HEK293 (cell line): ENCODE data around the gene CFAP299.

Source experiments
- CTCF ChIA-PET: fragments of 350-600 bp; formaldehyde crosslinking; extraction: SDS; loops from one replicate; lab custom pipeline; 2021; ENCODE audit warnings: antibody characterized with exemption; lab: Yijun Ruan, JAX
- POLR2A ChIA-PET: fragments of 300-600 bp; formaldehyde crosslinking; extraction: SDS; loops from one replicate; lab custom pipeline; 2020; ENCODE audit warnings: antibody characterized with exemption, inconsistent platforms; lab: Yijun Ruan, JAX
- H3K27ac ChIP-seq: fragments of 200-500 bp; sonication (Bioruptor generic); 2 replicates; pipeline ENCODE4 v1.5.1; 2014; ENCODE audit warnings: low read depth, low read length, control low read depth, inconsistent platforms; ENCODE audit errors: extremely low read depth
- H3K36me3 ChIP-seq, 2 experiments: fragments of 200-500 bp in 1 of 2; sonication (Bioruptor generic) in 1 of 2; 1 replicate in 1 of 2; 2 replicates in 1 of 2; pipeline ENCODE4 v1.5.1; 2014 to 2017; ENCODE audit warnings: inconsistent platforms in 2 of 2, low read length in 2 of 2; ENCODE audit not compliant: control insufficient read depth in 2 of 2, insufficient read depth in 1 of 2
- H3K4me1 ChIP-seq: fragments of 200-500 bp; sonication (Bioruptor generic); 2 replicates; pipeline ENCODE4 v1.5.1; 2014; ENCODE audit warnings: mild to moderate bottlenecking, low read length, inconsistent platforms; ENCODE audit not compliant: control insufficient read depth, insufficient read depth
- H3K4me3 ChIP-seq: 2 replicates; pipeline ENCODE4 v1.5.1; 2011; ENCODE audit warnings: low read depth, mild to moderate bottlenecking, control low read depth, low read length, moderate library complexity
- H3K9me3 ChIP-seq: fragments of 200-500 bp; sonication (Bioruptor generic); 2 replicates; pipeline ENCODE4 v1.5.1; 2014; ENCODE audit warnings: low read depth, low read length, inconsistent platforms; ENCODE audit not compliant: control insufficient read depth, insufficient read depth
- ATF2 ChIP-seq: fragments of 450-650 bp; formaldehyde crosslinking; IDR thresholded peaks from 2 replicates; pipeline ENCODE4 v1.5.1; 2016; ENCODE audit warnings: missing biosample characterization, missing genetic modification characterization, low read depth
- GLIS1 ChIP-seq: fragments of 450-650 bp; formaldehyde crosslinking; IDR thresholded peaks from 2 replicates; pipeline ENCODE4 v1.5.1; 2016; ENCODE audit warnings: missing biosample characterization, missing genetic modification characterization
- HOXD13 ChIP-seq: sonication (generic); formaldehyde crosslinking; IDR thresholded peaks from 2 replicates; pipeline ENCODE4 v1.8.0; 2022; ENCODE audit warnings: missing genetic modification reagents, borderline replicate concordance
- PRDM10 ChIP-seq: fragments of 450-650 bp; formaldehyde crosslinking; IDR thresholded peaks from 2 replicates; pipeline ENCODE4 v1.5.1; 2016; ENCODE audit warnings: missing biosample characterization, missing genetic modification characterization
- PRDM4 ChIP-seq: fragments of 450-650 bp; formaldehyde crosslinking; IDR thresholded peaks from 2 replicates; pipeline ENCODE4 v1.5.1; 2017; ENCODE audit warnings: missing biosample characterization, missing genetic modification characterization
- ZBTB1 ChIP-seq: fragments of 450-650 bp; formaldehyde crosslinking; IDR thresholded peaks from 2 replicates; pipeline ENCODE4 v1.5.1; 2016; ENCODE audit warnings: missing biosample characterization, missing genetic modification characterization
- ZBTB20 ChIP-seq: fragments of 450-650 bp; formaldehyde crosslinking; IDR thresholded peaks from 2 replicates; pipeline ENCODE4 v1.5.1; 2016; ENCODE audit warnings: missing biosample characterization, missing genetic modification characterization
- ZEB2 ChIP-seq: fragments of 450-650 bp; formaldehyde crosslinking; IDR thresholded peaks from 2 replicates; pipeline ENCODE4 v1.5.1; 2016; ENCODE audit warnings: missing biosample characterization, missing genetic modification characterization
- ZNF114 ChIP-seq: fragments of 450-650 bp; formaldehyde crosslinking; IDR thresholded peaks from 2 replicates; pipeline ENCODE4 v1.5.0; 2017; ENCODE audit warnings: missing biosample characterization, missing genetic modification characterization
- ZNF132 ChIP-seq: fragments of 450-650 bp; formaldehyde crosslinking; IDR thresholded peaks from 2 replicates; pipeline ENCODE4 v1.5.1; 2017; ENCODE audit warnings: missing biosample characterization, missing genetic modification characterization, borderline replicate concordance
- ZNF138 ChIP-seq: fragments of 450-650 bp; formaldehyde crosslinking; IDR thresholded peaks from 2 replicates; pipeline ENCODE4 v1.5.1; 2016; ENCODE audit warnings: missing biosample characterization, missing genetic modification characterization, borderline replicate concordance
- ZNF513 ChIP-seq: fragments of 450-650 bp; IDR thresholded peaks from 2 replicates; pipeline ENCODE4 v1.5.1; 2018; ENCODE audit warnings: missing biosample characterization, missing genetic modification characterization
- ZNF529 ChIP-seq: fragments of 450-650 bp; formaldehyde crosslinking; IDR thresholded peaks from 2 replicates; pipeline ENCODE4 v1.5.1; 2017; ENCODE audit warnings: missing genetic modification characterization, missing biosample characterization; ENCODE audit not compliant: insufficient replicate concordance
- ZNF549 ChIP-seq: fragments of 450-650 bp; IDR thresholded peaks from 2 replicates; pipeline ENCODE4 v1.5.1; 2018; ENCODE audit warnings: missing biosample characterization, missing genetic modification characterization, mild to moderate bottlenecking, inconsistent platforms, moderate library complexity
- ZNF791 ChIP-seq: fragments of 450-650 bp; formaldehyde crosslinking; IDR thresholded peaks from 2 replicates; pipeline ENCODE4 v1.5.1; 2016; ENCODE audit warnings: missing biosample characterization, missing genetic modification characterization

The CFAP299 gene

GRCh38 chr4:80486603-80487002, 151.1 kb downstream of the CFAP299 start:
- Histone ChIP-seq H3K4me3 (no peak overlapping the region), H3K9me3 (no peaks in the 10 kb centered on the region), H3K27ac (no peak overlapping the region), H3K4me1 (no peaks in the 10 kb centered on the region), H3K36me3 (no peaks in the 10 kb centered on the region)
- ChIA-PET CTCF (interaction anchor here (0.6 kb wide), 1 partner anchor 129 kb away, joined by 4 read pairs; no protein-coding TSS in a partner anchor), POLR2A (no interaction called here)
- TF ChIP-seq ZBTB20 (tag by site-specific recombination): no peak
- TF ChIP-seq GLIS1 (tag by site-specific recombination): no peak
- TF ChIP-seq ZNF791 (tag by site-specific recombination): no peak

- no peak overlapping the region for H3K27ac ChIP-seq
- no peaks in the 10 kb centered on the region for H3K9me3 ChIP-seq
- TF ChIP-seq ZNF138 (no peak), ZEB2 (tag by site-specific recombination) (no peak), HOXD13 (no peak), ZBTB1 (tag by site-specific recombination) (no peak), ZNF529 (tag by site-specific recombination) (no peak), PRDM4 (tag by site-specific recombination) (no peak), ZNF114 (no peak), ZNF549 (tag by site-specific recombination) (no peak), ZNF132 (tag by site-specific recombination) (no peak), PRDM10 (no peak), ZNF513 (tag by site-specific recombination) (no peak), ATF2 (no peak)
- TF ChIP-seq, all 188 proteins: peak for 0
- H3K36me3 ChIP-seq: no peaks in the 10 kb centered on the region
- ChIA-PET POLR2A (no interaction called here), CTCF (no interaction called here)
- H3K4me3 ChIP-seq: no peak overlapping the region
- no peaks in the 10 kb centered on the region for H3K4me1 ChIP-seq
Observed at GRCh38 chr4:80489798-80490197, 154.3 kb downstream of the CFAP299 start.
